Measurements from ENCODE around the gene ZPR1. TPM values are rescaled to one million over a fixed set of nuclear protein-coding genes. Genes with fewer than 3 reads are reported as not detected.
"Not testable (repeated sequence)": the region's sequence is repeated elsewhere in the genome, so short reads cannot be mapped to it uniquely, and the experiment has no call there.

ZPR1 gene
- total RNA-seq, 4 donors from 2014 or later = 21.7 to 33.8 (median 26.1) TPM

DNA sequence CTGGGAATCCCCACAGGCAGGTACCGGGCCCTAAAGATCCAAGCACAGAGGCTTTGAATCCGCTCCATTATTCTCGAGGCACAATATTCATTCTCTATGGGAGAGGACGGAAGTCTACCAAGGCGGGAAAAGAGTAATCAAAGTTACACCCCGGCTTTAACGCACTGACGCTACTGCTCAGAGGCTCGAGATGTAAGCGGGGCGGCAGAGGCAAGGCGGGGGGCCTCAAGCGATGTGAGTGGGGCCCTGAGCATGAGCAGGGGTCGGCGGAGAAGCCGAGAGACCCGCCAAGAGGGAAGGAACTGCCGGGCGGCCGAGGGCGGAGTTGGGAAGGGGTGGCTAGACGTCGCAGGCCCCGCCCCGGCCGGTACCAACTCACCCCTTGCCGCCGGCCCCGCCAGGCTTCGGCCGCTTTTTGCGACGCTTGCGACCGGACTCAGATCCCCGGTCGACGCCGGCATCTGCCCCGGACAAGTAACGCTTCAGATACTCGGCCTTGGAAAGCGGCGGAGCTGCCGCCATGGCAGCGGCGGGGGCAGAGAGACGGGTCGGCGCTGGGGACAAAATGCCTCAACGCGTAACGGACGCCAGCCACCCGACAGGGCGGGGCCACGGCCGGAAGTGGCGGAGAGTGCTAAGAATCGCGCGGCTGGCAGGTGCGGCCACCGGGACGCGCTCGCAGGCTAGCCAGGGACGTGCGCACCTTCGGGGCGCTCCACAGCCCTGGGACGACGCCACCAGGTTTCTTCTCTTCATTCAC is 15.2 kb downstream of the ZPR1 start, which contains the start of gene BUD13:
BUD13 (minus strand) TSS at position 545 of the 760 bp plus-strand sequence; CDS start at position 522, 23 bp downstream.
- intact Hi-C loops (cut with DNase I; ENCODE audit: low total_unique reads) = no loop called here
- 0 to 1% methylated on average over 29 to 39 of the region's 73 CpGs for WGBS, 2 donors
- no peak for TF ChIP-seq POLR2A (IDR thresholded peaks at IDR 0.05)
- TF ChIP-seq, protein P1, sequence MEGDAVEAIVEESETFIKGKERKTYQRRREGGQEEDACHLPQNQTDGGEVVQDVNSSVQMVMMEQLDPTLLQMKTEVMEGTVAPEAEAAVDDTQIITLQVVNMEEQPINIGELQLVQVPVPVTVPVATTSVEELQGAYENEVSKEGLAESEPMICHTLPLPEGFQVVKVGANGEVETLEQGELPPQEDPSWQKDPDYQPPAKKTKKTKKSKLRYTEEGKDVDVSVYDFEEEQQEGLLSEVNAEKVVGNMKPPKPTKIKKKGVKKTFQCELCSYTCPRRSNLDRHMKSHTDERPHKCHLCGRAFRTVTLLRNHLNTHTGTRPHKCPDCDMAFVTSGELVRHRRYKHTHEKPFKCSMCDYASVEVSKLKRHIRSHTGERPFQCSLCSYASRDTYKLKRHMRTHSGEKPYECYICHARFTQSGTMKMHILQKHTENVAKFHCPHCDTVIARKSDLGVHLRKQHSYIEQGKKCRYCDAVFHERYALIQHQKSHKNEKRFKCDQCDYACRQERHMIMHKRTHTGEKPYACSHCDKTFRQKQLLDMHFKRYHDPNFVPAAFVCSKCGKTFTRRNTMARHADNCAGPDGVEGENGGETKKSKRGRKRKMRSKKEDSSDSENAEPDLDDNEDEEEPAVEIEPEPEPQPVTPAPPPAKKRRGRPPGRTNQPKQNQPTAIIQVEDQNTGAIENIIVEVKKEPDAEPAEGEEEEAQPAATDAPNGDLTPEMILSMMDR (IDR thresholded peaks at IDR 0.05) = no peak
- peak; percentile 80 to 98 for DNase-seq (ENCODE audit: low spot score in 2 of 2)
- H3K4me3 ChIP-seq (ENCODE audit: low read depth, poor library complexity, severe bottlenecking) = peak within 1 kb of the TSS; percentile 61

DNA sequence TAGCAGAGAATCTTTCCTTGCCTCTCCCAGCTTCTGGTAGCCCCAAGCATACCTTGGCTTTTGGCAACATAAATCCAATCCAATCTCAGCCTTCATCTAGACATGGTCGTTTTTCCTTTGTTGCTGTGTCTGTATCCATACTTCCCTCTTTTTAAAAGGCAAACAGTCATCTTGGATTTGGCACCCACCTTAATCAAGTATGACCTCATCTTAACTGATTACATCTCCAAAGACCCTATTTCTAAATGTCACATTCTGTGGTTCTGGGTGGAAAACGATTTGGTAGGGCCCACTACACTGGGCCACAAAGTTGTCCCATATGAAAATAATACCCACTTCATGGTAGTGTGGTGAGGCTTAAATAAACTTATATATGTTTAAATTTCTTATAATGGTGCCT is 15.9 kb downstream of the ZPR1 start:
- DNase-seq (ENCODE audit: low spot score in 2 of 2) = no peak
- WGBS, 2 donors = 0 to 6% methylated on average over 2 of the region's 2 CpGs
- peak overlapping the region; percentile 61 for H3K4me3 ChIP-seq (ENCODE audit: low read depth, poor library complexity, severe bottlenecking)
- intact Hi-C loops (cut with DNase I; ENCODE audit: low total_unique reads) = no loop called here
- TF ChIP-seq, protein P1 (IDR thresholded peaks at IDR 0.05) = no peak
- no peak for TF ChIP-seq POLR2A (IDR thresholded peaks at IDR 0.05)

DNA sequence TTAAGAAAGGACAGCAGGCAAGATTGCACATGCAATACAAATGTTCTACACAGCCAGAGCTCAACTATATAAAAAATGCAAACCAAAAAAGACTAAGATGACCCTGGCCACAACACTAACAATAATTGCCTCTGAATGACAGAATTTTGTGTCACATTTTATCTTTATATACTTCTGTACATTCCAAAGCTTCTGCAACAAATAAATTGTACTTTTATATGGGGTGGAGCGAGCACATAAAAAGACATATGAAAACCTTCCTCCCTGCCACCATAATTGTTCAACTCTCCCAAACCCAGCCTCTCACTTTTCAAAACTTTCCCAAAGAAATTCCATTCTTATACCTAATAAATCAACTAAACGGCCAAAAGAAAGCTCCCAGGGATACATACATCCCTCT is 25.7 kb downstream of the ZPR1 start:
- TF ChIP-seq, protein P1 (IDR thresholded peaks at IDR 0.05) = no peak
- TF ChIP-seq POLR2A (IDR thresholded peaks at IDR 0.05) = no peak

DNA sequence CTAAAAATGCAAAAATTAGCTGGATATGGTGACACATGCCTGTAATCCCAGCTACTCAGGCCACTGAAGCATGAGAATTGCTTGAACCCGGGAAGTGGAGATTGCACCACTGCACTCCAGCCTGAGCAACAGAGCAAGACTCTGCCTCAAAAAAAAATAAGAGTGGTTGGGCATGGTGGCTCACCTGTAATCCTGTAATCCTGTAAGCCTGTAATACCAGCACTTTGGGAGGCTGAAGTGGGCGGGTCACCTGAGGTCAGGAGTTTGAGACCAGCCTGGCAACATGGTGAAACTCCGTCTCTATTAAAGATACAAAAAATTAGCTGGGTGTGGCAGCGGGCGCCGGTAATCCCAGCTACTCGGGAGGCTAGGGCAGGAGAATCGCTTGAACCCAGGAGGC is 31.8 kb downstream of the ZPR1 start:
- intact Hi-C loops (cut with DNase I; ENCODE audit: low total_unique reads); H3K4me3 ChIP-seq (ENCODE audit: low read depth, poor library complexity, severe bottlenecking); DNase-seq (ENCODE audit: low spot score in 2 of 2): not testable (repeated sequence)
- 85 to 87% methylated on average over 8 of the region's 8 CpGs for WGBS, 2 donors

More for the DNA sequence above, 25.7 kb downstream of the ZPR1 start:
- no peak overlapping the region for H3K4me3 ChIP-seq (ENCODE audit: low read depth, poor library complexity, severe bottlenecking)
- intact Hi-C loops (cut with DNase I; ENCODE audit: low total_unique reads) = no loop called here
- WGBS, 2 donors = 85 to 92% methylated on average over 2 of the region's 2 CpGs
- no peak for DNase-seq (ENCODE audit: low spot score in 2 of 2)

DNA sequence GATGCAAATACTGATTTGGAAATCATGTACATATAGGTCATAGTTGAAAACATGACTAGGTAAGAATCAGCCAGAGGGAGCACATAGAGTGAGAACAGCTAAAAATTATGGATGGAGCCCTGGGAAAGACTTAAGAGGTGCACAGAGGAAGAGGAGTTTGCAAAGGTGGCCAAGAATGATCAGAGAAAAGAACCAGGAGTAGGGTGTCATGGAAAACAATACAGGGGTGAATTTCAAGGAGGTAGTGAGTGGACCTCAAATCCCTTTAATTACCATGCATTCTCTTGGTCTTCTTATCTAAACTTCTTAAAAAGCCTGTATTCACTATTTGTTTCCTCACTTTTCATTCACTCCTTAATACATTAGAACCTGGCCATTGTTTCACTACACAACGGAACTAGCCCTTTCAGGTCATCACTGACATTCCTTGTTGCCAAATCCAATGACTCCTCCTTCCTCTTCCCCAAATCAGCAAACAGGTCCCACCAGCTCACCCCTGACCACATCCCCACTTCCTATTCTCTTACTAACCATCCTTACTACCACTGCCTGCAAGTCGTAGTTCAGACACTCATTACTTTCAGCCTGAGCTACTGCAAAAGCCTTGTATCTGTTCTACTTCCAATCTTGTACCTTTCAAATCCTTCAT is 37.6 kb downstream of the ZPR1 start:
- intact Hi-C loops (cut with DNase I; ENCODE audit: low total_unique reads) = no loop called here
- no peak for TF ChIP-seq POLR2A (IDR thresholded peaks at IDR 0.05)
- TF ChIP-seq, protein P1 (IDR thresholded peaks at IDR 0.05) = no peak
- WGBS, 2 donors = 90 to 96% methylated on average over 2 of the region's 2 CpGs
- no peak for DNase-seq (ENCODE audit: low spot score in 2 of 2)
- H3K4me3 ChIP-seq (ENCODE audit: low read depth, poor library complexity, severe bottlenecking) = no peak overlapping the region

GRCh38 chr11:116742104-116742503 is 45.7 kb downstream of the ZPR1 start:
- DNase-seq (ENCODE audit: low spot score in 2 of 2) = peak in 1 of 2 donors; percentile 40
- TF ChIP-seq POLR2A (IDR thresholded peaks at IDR 0.05) = no peak
- TF ChIP-seq, protein P1 (IDR thresholded peaks at IDR 0.05) = no peak
- intact Hi-C loops (cut with DNase I; ENCODE audit: low total_unique reads) = no loop called here
- H3K4me3 ChIP-seq (ENCODE audit: low read depth, poor library complexity, severe bottlenecking) = no peak overlapping the region
- 83 to 85% methylated on average over 6 of the region's 6 CpGs for WGBS, 2 donors
